Upper lobe of left lung (tissue), 4 donors: ENCODE measurements around the gene CDKN1C.

Experiments
- EP300 ChIP-seq, 4 donors: sonication (generic); formaldehyde crosslinking; IDR thresholded peaks; one replicate each; pipeline ENCODE4 v1.5.1; 2017; ENCODE audit warnings: antibody characterized with exemption in 4 of 4, control low read depth in 2 of 4
- POLR2A ChIP-seq, 4 donors: fragments of 450-650 bp; IDR thresholded peaks; one replicate each; pipeline ENCODE4 v1.5.1; 2016 to 2017; ENCODE audit warnings: antibody characterized with exemption in 4 of 4, mild to moderate bottlenecking in 2 of 4
- POLR2AphosphoS5 ChIP-seq, 2 donors: sonication (generic); formaldehyde crosslinking; IDR thresholded peaks; one replicate each; pipeline ENCODE4 v1.5.1; 2017; ENCODE audit warnings: antibody characterized with exemption in 2 of 2
- TF ChIP-seq, protein P1 (sequence below), 6 experiments: fragments of 450-650 bp in 4 of 6; fragments of 200-600 bp in 2 of 6; sonication (generic) in 2 of 6; IDR thresholded peaks; one replicate each; pipeline ENCODE4 v1.5.1; 2016 to 2019; ENCODE audit warnings: antibody characterized with exemption in 6 of 6

DNA sequence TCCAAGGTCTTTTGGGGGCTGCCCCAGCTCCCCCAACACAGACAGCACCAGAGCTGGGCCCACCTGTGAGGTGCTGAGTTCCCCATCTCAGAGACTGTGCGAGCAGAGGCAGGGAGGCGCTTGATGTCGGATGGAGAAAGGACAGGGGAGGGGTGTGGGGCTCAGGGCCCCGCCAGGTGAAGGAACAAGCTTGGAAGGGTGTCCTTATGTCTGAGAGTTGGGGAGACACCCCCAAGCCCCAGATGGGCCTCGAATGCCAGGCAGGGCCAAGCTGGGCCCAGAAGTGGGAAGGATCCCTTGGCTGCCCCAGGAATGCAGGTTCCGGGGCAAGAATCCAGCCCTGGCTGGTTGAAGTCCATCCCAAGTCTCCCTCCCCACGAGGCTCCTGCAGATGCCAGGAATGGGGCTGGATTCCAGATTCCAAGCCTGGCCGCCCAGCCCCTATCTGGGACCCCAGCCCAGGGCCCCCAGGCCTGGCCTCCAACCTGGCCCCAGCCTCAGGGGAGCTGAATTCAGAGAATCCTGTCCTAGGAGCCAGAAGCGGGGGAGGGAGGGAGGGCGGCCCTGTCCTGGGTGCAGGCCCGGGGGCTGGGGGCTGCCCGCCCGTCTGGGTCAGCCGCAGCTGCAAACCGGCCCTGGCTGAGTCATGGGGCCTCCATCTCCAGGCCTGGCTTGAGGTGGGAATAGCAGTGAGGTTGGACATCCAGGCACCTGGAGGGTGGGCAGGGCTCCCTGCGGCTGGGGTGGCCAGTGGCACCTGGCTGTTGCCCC lies 50.9 kb downstream of the CDKN1C start:
- TF ChIP-seq POLR2A (IDR thresholded peaks at IDR 0.05) (no peak), EP300 (IDR thresholded peaks at IDR 0.05) (no peak), POLR2AphosphoS5 (IDR thresholded peaks at IDR 0.05) (no peak)
- TF ChIP-seq, protein P1, sequence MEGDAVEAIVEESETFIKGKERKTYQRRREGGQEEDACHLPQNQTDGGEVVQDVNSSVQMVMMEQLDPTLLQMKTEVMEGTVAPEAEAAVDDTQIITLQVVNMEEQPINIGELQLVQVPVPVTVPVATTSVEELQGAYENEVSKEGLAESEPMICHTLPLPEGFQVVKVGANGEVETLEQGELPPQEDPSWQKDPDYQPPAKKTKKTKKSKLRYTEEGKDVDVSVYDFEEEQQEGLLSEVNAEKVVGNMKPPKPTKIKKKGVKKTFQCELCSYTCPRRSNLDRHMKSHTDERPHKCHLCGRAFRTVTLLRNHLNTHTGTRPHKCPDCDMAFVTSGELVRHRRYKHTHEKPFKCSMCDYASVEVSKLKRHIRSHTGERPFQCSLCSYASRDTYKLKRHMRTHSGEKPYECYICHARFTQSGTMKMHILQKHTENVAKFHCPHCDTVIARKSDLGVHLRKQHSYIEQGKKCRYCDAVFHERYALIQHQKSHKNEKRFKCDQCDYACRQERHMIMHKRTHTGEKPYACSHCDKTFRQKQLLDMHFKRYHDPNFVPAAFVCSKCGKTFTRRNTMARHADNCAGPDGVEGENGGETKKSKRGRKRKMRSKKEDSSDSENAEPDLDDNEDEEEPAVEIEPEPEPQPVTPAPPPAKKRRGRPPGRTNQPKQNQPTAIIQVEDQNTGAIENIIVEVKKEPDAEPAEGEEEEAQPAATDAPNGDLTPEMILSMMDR (IDR thresholded peaks at IDR 0.05): no peak
